ENCODE data around the gene PPM1B. TPM values are rescaled to one million over a fixed set of nuclear protein-coding genes. Genes with fewer than 3 reads are reported as not detected.

Gene PPM1B
- total and polyA plus RNA-seq, 2 donors (not counting 1 experiment from before 2014, with no cell fraction given), result 25.8 to 34.5 TPM

GRCh38 chr2:44218771-44219170 is 50.1 kb downstream of the PPM1B start:
- TF ChIP-seq EZH2 (IDR thresholded peaks at IDR 0.05; ENCODE audit: low read length, missing control alignments), result no peak
- TF ChIP-seq CTCF (conservative IDR thresholded peaks at IDR 0.05 in 1 of 2, IDR thresholded peaks at IDR 0.05 in 1 of 2; ENCODE audit: low read depth in 1 of 2, low read length in 2 of 2), result no peak
- Histone ChIP-seq H2AFZ (ENCODE audit: low read length) (no peak overlapping the region), H3K9ac (ENCODE audit: insufficient read depth, low read length) (no peak overlapping the region), H3K4me2 (ENCODE audit: extremely low read depth, insufficient read depth, low read length) (no peak overlapping the region), H3K27ac (ENCODE audit: insufficient read depth, low read length) (no peak overlapping the region), H3K9me3 (ENCODE audit: control insufficient read depth, insufficient read depth, low read depth, low read length) (no peaks in the 10 kb centered on the region), H3K27me3 (ENCODE audit: control insufficient read depth, insufficient read depth, low read length) (no peaks in the 10 kb centered on the region), H3K4me3 (replicated peaks in 1 of 4; ENCODE audit: control extremely low read depth in 1 of 4, insufficient read depth in 1 of 4, low read depth in 3 of 4, low read length in 4 of 4) (no peak overlapping the region), H4K20me1 (ENCODE audit: control insufficient read depth, extremely low read depth, insufficient read depth, low read length) (no peaks in the 10 kb centered on the region), H3K36me3 (ENCODE audit: control insufficient read depth, insufficient read depth, low read length) (no peaks in the 10 kb centered on the region), H3K79me2 (ENCODE audit: control insufficient read depth, insufficient read depth, low read length) (no peaks in the 10 kb centered on the region), H3K4me1 (ENCODE audit: control insufficient read depth, extremely low read depth, insufficient read depth, low read length) (no peaks in the 10 kb centered on the region)
- no peak for DNase-seq (ENCODE audit: low read depth in 2 of 2)

GRCh38 chr2:44226753-44227152 is 58.1 kb downstream of the PPM1B start:
- H4K20me1 ChIP-seq (ENCODE audit: control insufficient read depth, extremely low read depth, insufficient read depth, low read length), result no peaks in the 10 kb centered on the region
- H3K4me2 ChIP-seq (ENCODE audit: extremely low read depth, insufficient read depth, low read length), result no peak overlapping the region
- no peak overlapping the region for H3K27ac ChIP-seq (ENCODE audit: insufficient read depth, low read length)
- H3K36me3 ChIP-seq (ENCODE audit: control insufficient read depth, insufficient read depth, low read length), result no peaks in the 10 kb centered on the region
- H3K9me3 ChIP-seq (ENCODE audit: control insufficient read depth, insufficient read depth, low read depth, low read length), result no peaks in the 10 kb centered on the region
- no peak overlapping the region for H3K4me3 ChIP-seq (replicated peaks in 1 of 4; ENCODE audit: control extremely low read depth in 1 of 4, insufficient read depth in 1 of 4, low read depth in 3 of 4, low read length in 4 of 4)
- no peaks in the 10 kb centered on the region for H3K4me1 ChIP-seq (ENCODE audit: control insufficient read depth, extremely low read depth, insufficient read depth, low read length)
- no peak for TF ChIP-seq CTCF (conservative IDR thresholded peaks at IDR 0.05 in 1 of 2, IDR thresholded peaks at IDR 0.05 in 1 of 2; ENCODE audit: low read depth in 1 of 2, low read length in 2 of 2)
- H3K79me2 ChIP-seq (ENCODE audit: control insufficient read depth, insufficient read depth, low read length), result no peaks in the 10 kb centered on the region
- no peak overlapping the region for H2AFZ ChIP-seq (ENCODE audit: low read length)
- no peaks in the 10 kb centered on the region for H3K27me3 ChIP-seq (ENCODE audit: control insufficient read depth, insufficient read depth, low read length)
- H3K9ac ChIP-seq (ENCODE audit: insufficient read depth, low read length), result no peak overlapping the region
- no peak for DNase-seq (ENCODE audit: low read depth in 2 of 2)

GRCh38 chr2:44230378-44230777 is 61.7 kb downstream of the PPM1B start:
- Histone ChIP-seq H3K27ac (ENCODE audit: insufficient read depth, low read length) (no peak overlapping the region), H2AFZ (ENCODE audit: low read length) (no peak overlapping the region), H3K4me1 (ENCODE audit: control insufficient read depth, extremely low read depth, insufficient read depth, low read length) (peaks cover 3% of the 10 kb centered on the region), H3K27me3 (ENCODE audit: control insufficient read depth, insufficient read depth, low read length) (no peaks in the 10 kb centered on the region), H3K4me2 (ENCODE audit: extremely low read depth, insufficient read depth, low read length) (no peak overlapping the region), H3K36me3 (ENCODE audit: control insufficient read depth, insufficient read depth, low read length) (no peaks in the 10 kb centered on the region), H3K9ac (ENCODE audit: insufficient read depth, low read length) (no peak overlapping the region), H3K4me3 (replicated peaks in 1 of 4; ENCODE audit: control extremely low read depth in 1 of 4, insufficient read depth in 1 of 4, low read depth in 3 of 4, low read length in 4 of 4) (no peak overlapping the region), H3K9me3 (ENCODE audit: control insufficient read depth, insufficient read depth, low read depth, low read length) (no peaks in the 10 kb centered on the region), H3K79me2 (ENCODE audit: control insufficient read depth, insufficient read depth, low read length) (no peaks in the 10 kb centered on the region), H4K20me1 (ENCODE audit: control insufficient read depth, extremely low read depth, insufficient read depth, low read length) (no peaks in the 10 kb centered on the region)
- DNase-seq (ENCODE audit: low read depth in 2 of 2), result no peak
- TF ChIP-seq CTCF (conservative IDR thresholded peaks at IDR 0.05 in 1 of 2, IDR thresholded peaks at IDR 0.05 in 1 of 2; ENCODE audit: low read depth in 1 of 2, low read length in 2 of 2), result no peak
- no peak for TF ChIP-seq EZH2 (IDR thresholded peaks at IDR 0.05; ENCODE audit: low read length, missing control alignments)

Measured in fibroblast of lung (primary cell).